ENCODE measurements around the gene STK36.

- TF ChIP-seq CTCF (IDR thresholded peaks at IDR 0.05; ENCODE audit: low read depth, low read length), result no peak
- no peak for TF ChIP-seq EZH2phosphoT487 (IDR thresholded peaks at IDR 0.05; ENCODE audit: low read depth)
Measured at GRCh38 chr2:218736531-218736930, 64.6 kb downstream of the STK36 start.
